GM23338 (cell line): ENCODE data around the gene LGALS1. TPM values are rescaled to one million over a fixed set of nuclear protein-coding genes. Genes with fewer than 3 reads are reported as not detected.

Source experiments
- ATAC-seq: fragments of 200-7000 bp; cut with Tn5 transposase; 3 replicates; pipeline ENCODE4 v1.9.1; 2020
- DNase-seq: peaks from one replicate; pipeline ENCODE4 v3.0.0-alpha.2; 2015; ENCODE audit warnings: low spot score
- H2AFZ ChIP-seq: fragments of 200-600 bp; sonication (generic); 2 replicates; pipeline ENCODE4 v1.8.0; 2016; ENCODE audit warnings: antibody characterized with exemption, mild to moderate bottlenecking, moderate library complexity
- H3F3A ChIP-seq: fragments of 200-600 bp; sonication (generic); replicated peaks from 2 replicates; pipeline ENCODE4 v1.8.0; 2017; ENCODE audit warnings: antibody characterized with exemption, mixed run types, low read depth
- H3K27ac ChIP-seq: fragments of 200-600 bp; sonication (generic); 2 replicates; pipeline ENCODE4 v1.6.1; 2016; ENCODE audit warnings: low read depth
- H3K27me3 ChIP-seq: fragments of 200-600 bp; sonication (generic); 2 replicates; pipeline ENCODE4 v1.8.0; 2016; ENCODE audit warnings: mild to moderate bottlenecking, mixed run types, moderate library complexity; ENCODE audit not compliant: insufficient read depth
- H3K36me3 ChIP-seq: fragments of 200-600 bp; sonication (generic); 2 replicates; pipeline ENCODE4 v1.8.0; 2016; ENCODE audit warnings: mild to moderate bottlenecking; ENCODE audit not compliant: insufficient read depth
- H3K4me1 ChIP-seq: fragments of 200-600 bp; sonication (generic); 2 replicates; pipeline ENCODE4 v1.8.0; 2016; ENCODE audit warnings: mild to moderate bottlenecking, moderate library complexity; ENCODE audit not compliant: insufficient read depth
- H3K4me2 ChIP-seq: fragments of 200-600 bp; sonication (generic); 2 replicates; pipeline ENCODE4 v1.7.1; 2017; ENCODE audit warnings: mixed run types
- H3K4me3 ChIP-seq: fragments of 200-600 bp; sonication (generic); 2 replicates; pipeline ENCODE4 v1.6.1; 2016; ENCODE audit warnings: mixed run types
- H3K79me2 ChIP-seq: fragments of 200-600 bp; sonication (generic); replicated peaks from 2 replicates; pipeline ENCODE4 v1.8.0; 2017; ENCODE audit warnings: mild to moderate bottlenecking; ENCODE audit not compliant: insufficient read depth
- H3K9me2 ChIP-seq: fragments of 200-600 bp; sonication (generic); 2 replicates; pipeline ENCODE4 v1.8.0; 2017; ENCODE audit not compliant: insufficient read depth
- H4K20me1 ChIP-seq: fragments of 200-600 bp; sonication (generic); replicated peaks from 2 replicates; pipeline ENCODE4 v1.8.0; 2017; ENCODE audit warnings: mild to moderate bottlenecking; ENCODE audit not compliant: insufficient read depth
- H3K27ac Mint-ChIP-seq: 2 replicates; pipeline ENCODE4 v1.8.0; 2020; ENCODE audit warnings: inconsistent platforms, mild to moderate bottlenecking, moderate library complexity, mixed read lengths
- H3K27me3 Mint-ChIP-seq: 3 replicates; pipeline ENCODE4 v1.8.0; 2022; ENCODE audit warnings: low read depth, mild to moderate bottlenecking, moderate library complexity, mixed read lengths, inconsistent platforms; ENCODE audit not compliant: insufficient read depth, poor library complexity
- H3K36me3 Mint-ChIP-seq: 3 replicates; pipeline ENCODE4 v1.8.0; 2021; ENCODE audit warnings: low read depth, mild to moderate bottlenecking, inconsistent platforms, moderate library complexity, mixed read lengths
- H3K4me1 Mint-ChIP-seq: 3 replicates; pipeline ENCODE4 v1.8.0; 2020; ENCODE audit warnings: mild to moderate bottlenecking, inconsistent platforms, mixed read lengths
- H3K4me3 Mint-ChIP-seq: 3 replicates; pipeline ENCODE4 v1.8.0; 2021; ENCODE audit warnings: moderate library complexity, mild to moderate bottlenecking, inconsistent platforms, mixed read lengths
- H3K9me3 Mint-ChIP-seq: 3 replicates; pipeline ENCODE4 v1.8.0; 2020; ENCODE audit warnings: moderate library complexity, mild to moderate bottlenecking, inconsistent platforms, mixed read lengths
- CTCF ChIP-seq, 2 experiments: fragments of 200-600 bp in 1 of 2; sonication (generic) in 1 of 2; conservative IDR thresholded peaks; 2 replicates each; pipeline versions ENCODE4 v1.5.1 to v1.6.1; 2016 to 2017; ENCODE audit warnings: antibody characterized with exemption in 2 of 2, low read depth in 2 of 2, mild to moderate bottlenecking in 2 of 2, moderate library complexity in 1 of 2
- POLR2AphosphoS5 ChIP-seq: IDR thresholded peaks from 2 replicates; pipeline ENCODE4 v1.6.1; 2016; ENCODE audit warnings: antibody characterized with exemption, low read depth
- STAT1 ChIP-seq: IDR thresholded peaks from one replicate; pipeline ENCODE4 v1.6.1; 2016; ENCODE audit warnings: antibody characterized with exemption; ENCODE audit not compliant: unreplicated experiment
- ZNF331 ChIP-seq: fragments of 250-450 bp; sonication (Bioruptor Pico); IDR thresholded peaks from 2 replicates; pipeline ENCODE4 v1.5.0; 2020; ENCODE audit warnings: low read depth, mild to moderate bottlenecking, moderate library complexity
- ZNF462 ChIP-seq: fragments of 250-450 bp; sonication (Bioruptor Pico); IDR thresholded peaks from 2 replicates; pipeline ENCODE4 v1.5.0; 2020; ENCODE audit warnings: mild to moderate bottlenecking, moderate library complexity
- polyA plus RNA-seq: library from polyadenylated mRNA; unstranded; fragments of >200 nt; fragmentation: Nextera tagmentation; extraction: Ambion mirVana; gene quantifications from 2 replicates; pipeline ENCODE4 v1.2.1, GENCODE V29; 2016
- total RNA-seq: library from RNA; depleted of rRNA; stranded (reverse); fragments of >200 nt; shearing (Covaris generic); gene quantifications from 2 replicates; pipeline ENCODE4 v1.2.3, GENCODE V29; 2014

The LGALS1 gene
- total and polyA plus RNA-seq, 2 experiments from 2014 or later = 31.2 to 62.5 TPM

- Mint-ChIP-seq H3K27ac (no peak overlapping the region), H3K4me3 (no peak overlapping the region), H3K36me3 (peaks cover 32% of the 10 kb centered on the region), H3K4me1 (peaks cover 13% of the 10 kb centered on the region), H3K9me3 (no peaks in the 10 kb centered on the region), H3K27me3 (peaks cover 9% of the 10 kb centered on the region)
- Histone ChIP-seq H3K27me3 (no peaks in the 10 kb centered on the region), H3K79me2 (peaks cover 45% of the 10 kb centered on the region), H3F3A (0 out of 2 replicates have a peak, but pooled peaks cover 15% of the 10 kb centered on the region), H3K27ac (no peak overlapping the region), H3K4me2 (no peak overlapping the region), H3K4me3 (no peak overlapping the region), H2AFZ (no peak overlapping the region), H3K9me2 (no peaks in the 10 kb centered on the region), H3K36me3 (no peaks in the 10 kb centered on the region), H3K4me1 (no peaks in the 10 kb centered on the region), H4K20me1 (peaks cover 20% of the 10 kb centered on the region)
- ATAC-seq (no peak), DNase-seq (no peak)
- TF ChIP-seq CTCF (conservative IDR thresholded peaks at IDR 0.05; ENCODE audit: low read depth in 2 of 2) (no peak), ZNF331 (no peak), STAT1 (no peak), POLR2AphosphoS5 (no peak), ZNF462 (CRISPR knock-in tag) (no peak)
Measured at GRCh38 chr22:37665487-37665886, 9.9 kb upstream of the LGALS1 start.
